GM18499 (cell line): ENCODE data around the gene FIGN.

Source experiments
- ATAC-seq: cut with Tn5 transposase; IDR thresholded peaks from one replicate; pipeline ENCODE4 v1.9.1; 2021; ENCODE audit warnings: moderate number of reproducible peaks; ENCODE audit not compliant: insufficient read depth, unreplicated experiment

The FIGN gene

GRCh38 chr2:163630836-163631235 is 105.0 kb downstream of the FIGN start:
- ATAC-seq = no peak

- no peak for ATAC-seq
Observed at GRCh38 chr2:163626639-163627109, 109.1 kb downstream of the FIGN start.

- ATAC-seq = no peak
Observed at GRCh38 chr2:163626208-163626607, 109.6 kb downstream of the FIGN start.

- no peak for ATAC-seq
Observed at GRCh38 chr2:163625632-163626031, 110.2 kb downstream of the FIGN start.

GRCh38 chr2:163621445-163622004 is 114.3 kb downstream of the FIGN start:
- no peak for ATAC-seq

GRCh38 chr2:163617517-163617916 is 118.3 kb downstream of the FIGN start:
- no peak for ATAC-seq

GRCh38 chr2:163613266-163613731 is 122.5 kb downstream of the FIGN start:
- ATAC-seq = no peak

GRCh38 chr2:163612332-163612731 is 123.5 kb downstream of the FIGN start:
- no peak for ATAC-seq

- ATAC-seq = no peak
Observed at GRCh38 chr2:163611557-163611906, 124.3 kb downstream of the FIGN start.

- no peak for ATAC-seq
Observed at GRCh38 chr2:163610817-163611556, 124.8 kb downstream of the FIGN start.

- ATAC-seq = no peak
Observed at GRCh38 chr2:163607630-163608029, 128.2 kb downstream of the FIGN start.

- no peak for ATAC-seq
Observed at GRCh38 chr2:163606878-163607277, 128.9 kb downstream of the FIGN start.

GRCh38 chr2:163605779-163606178 is 130.0 kb downstream of the FIGN start:
- ATAC-seq = no peak

GRCh38 chr2:163604941-163605555 is 130.8 kb downstream of the FIGN start:
- no peak for ATAC-seq

- ATAC-seq = no peak
Observed at GRCh38 chr2:163602196-163602595, 133.6 kb downstream of the FIGN start.

GRCh38 chr2:163601377-163601776 is 134.4 kb downstream of the FIGN start:
- ATAC-seq = no peak

- no peak for ATAC-seq
Observed at GRCh38 chr2:163600801-163601200, 135.0 kb downstream of the FIGN start.

GRCh38 chr2:163595028-163595427 is 140.8 kb downstream of the FIGN start:
- no peak for ATAC-seq

- no peak for ATAC-seq
Observed at GRCh38 chr2:163594497-163594896, 141.3 kb downstream of the FIGN start.

GRCh38 chr2:163593982-163594381 is 141.8 kb downstream of the FIGN start:
- ATAC-seq = no peak

- no peak for ATAC-seq
Observed at GRCh38 chr2:163592954-163593622, 142.7 kb downstream of the FIGN start.
